ENCODE results near the gene SP140L.
"Not testable (repeated sequence)": the region's sequence is repeated elsewhere in the genome, so short reads cannot be mapped to it uniquely, and the experiment has no call there.

Gene SP140L

DNA sequence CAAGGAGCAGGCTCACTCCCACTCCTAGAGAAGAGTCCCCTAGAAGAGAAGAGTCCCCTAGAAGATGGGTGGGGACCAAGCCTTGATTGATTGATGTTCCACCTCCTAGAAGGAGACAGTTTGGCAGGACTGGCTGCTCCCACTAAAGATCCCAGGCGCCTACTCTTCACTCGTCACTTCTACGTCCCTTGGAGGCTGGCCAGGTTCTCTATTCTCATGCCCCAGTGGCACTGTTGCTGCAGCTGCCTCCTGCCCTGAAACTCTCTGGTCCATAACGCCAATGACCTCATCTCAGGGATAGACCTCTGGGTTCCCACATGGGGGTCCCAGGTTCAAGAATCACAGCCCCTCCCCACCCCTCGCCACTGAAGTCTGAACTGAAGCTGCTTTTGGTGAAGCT is 2.5 kb upstream of the SP140L start:
- DNase-seq: no peak

DNA sequence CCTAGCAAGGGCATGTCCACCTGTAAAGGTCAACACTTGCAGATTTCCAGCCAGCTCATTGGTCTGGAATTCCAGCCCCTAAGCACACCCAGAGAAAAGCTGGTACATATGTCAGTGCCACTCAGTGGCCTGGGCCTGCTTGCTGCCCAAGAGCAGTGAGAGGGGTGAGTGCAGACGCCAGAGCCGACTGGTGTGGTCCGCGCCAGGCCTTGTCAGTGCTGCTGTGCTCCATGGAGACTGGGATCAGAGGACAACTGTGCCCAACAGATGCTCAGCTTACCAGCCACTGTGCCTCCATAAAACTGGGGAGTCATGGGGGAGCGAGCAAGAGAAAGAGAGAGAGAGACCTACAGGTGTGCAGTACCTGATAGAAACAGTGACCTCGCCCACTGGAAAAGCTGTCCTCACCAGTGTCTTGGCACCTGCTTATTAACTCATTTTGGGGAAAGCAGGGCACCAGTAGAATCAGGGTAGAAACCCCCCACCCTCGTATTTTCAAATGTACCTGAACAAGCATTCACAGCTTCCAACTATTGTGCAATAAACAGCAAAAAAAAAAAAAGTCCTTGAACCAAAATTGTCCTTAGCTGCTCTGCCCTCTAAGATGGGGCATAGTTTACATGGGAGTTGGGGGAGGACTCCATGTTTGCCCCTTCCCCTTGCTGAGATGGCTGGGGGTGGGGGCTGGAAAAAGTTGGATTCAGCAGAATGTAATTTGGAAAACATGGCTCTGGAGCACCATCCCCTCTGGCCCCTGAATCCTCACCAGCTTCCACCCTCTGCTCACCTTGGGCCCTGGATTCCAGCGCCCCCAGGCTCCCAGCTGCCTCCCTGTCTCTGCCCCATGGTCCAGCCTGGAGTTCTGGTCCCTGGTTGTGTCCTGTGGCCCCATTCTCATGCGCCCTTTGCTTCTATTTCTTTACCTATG is 1.4 kb upstream of the SP140L start:
- no peak for DNase-seq

DNA sequence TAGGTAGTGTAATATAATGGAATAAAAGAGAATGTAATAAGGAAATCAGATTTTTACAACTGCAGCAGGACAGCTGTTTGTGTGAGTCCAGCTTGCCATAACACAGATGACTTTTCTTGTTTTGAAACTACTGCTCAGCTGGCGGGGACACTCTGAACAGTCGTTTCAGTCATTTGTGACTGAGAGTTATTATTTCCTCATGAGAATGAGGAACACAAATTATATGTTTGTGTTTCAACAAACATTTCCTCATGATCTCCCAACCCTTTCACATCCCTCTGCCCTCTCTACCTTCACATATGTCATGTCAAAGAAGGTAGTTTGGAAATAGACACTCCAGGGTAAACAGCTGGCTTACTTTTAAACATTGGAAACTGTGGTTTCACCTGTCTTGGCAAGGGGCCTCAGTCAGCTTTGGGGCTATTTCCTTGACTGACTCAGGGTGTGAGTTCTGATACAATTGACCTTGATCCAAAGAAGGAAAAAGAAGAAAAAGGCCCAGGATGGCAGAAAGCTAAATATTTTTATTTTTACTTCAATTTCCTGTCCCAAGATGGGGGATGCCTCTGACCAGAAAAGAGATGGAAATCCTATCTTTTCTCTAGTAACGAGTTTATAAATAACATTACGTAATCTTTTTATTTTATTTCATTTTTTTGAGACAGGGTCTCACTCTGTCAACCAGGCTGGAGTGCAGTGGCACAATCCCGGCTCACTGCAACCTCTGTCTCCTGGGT is 593 bp downstream of the SP140L start:
- no peak for DNase-seq

DNA sequence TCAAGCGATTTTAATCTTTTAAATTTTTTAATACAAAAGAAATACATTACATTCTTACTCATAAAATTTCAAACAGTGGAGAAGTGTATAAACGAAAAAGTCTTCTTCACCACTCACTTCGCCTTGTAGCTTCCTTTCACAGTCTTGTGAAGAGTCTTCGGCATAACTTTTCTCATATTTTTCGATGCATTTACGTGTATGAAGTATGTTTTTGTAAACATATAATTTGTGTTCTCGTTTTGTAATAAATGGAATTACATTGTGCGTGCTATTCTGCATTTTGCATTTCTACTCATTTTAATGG is 1.1 kb downstream of the SP140L start:
- DNase-seq: no peak

DNA sequence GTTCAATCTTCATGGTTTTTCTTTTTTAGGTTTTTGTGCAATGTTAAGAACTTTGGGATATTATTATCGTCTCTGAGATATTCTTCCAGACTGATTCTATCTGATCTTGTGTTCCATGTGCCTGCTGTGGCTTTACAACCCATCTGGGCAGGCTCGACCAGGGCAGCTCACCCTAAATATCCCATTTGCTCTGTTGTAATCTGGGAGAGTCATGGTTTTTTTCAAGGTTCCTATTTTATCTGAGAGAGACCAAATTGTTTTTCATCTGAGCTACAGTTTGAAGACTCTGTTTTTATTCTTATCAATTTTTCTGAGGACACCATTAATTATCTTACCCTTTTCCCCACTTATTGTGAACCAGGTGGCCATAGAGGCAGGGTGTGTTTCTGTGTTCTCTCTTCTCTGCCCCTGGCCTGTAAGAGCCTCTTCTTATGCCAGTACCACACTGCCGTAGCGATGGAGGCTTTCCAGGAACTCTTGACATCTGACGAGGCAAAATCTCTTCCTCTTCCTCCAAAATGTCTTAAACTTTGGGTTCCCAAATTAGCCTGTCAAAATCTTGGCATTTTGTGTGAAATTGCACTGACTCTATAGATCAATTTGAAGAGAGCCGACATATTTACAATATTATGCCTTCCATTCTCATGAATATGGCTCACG is 3.1 kb downstream of the SP140L start:
- DNase-seq: no peak

DNA sequence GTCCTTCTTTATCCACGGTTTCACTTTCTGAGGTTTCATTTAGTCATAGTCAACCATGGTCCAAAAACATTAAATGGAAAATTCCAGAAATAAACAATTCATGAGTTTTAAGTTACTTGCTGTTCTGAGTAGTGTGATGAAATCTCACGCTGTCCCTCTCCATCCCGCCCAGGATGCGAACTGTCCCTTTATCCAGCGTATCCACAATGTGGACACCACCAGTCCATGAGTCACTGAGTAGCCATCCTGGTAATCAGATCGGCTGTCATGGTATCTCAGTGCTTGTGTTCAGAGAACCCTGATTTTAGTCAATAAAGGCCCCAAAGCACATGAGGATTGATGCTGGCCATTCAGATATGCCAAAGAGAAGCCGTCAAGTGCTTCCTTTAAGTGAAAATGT is 3.7 kb downstream of the SP140L start:
- DNase-seq: no peak

DNA sequence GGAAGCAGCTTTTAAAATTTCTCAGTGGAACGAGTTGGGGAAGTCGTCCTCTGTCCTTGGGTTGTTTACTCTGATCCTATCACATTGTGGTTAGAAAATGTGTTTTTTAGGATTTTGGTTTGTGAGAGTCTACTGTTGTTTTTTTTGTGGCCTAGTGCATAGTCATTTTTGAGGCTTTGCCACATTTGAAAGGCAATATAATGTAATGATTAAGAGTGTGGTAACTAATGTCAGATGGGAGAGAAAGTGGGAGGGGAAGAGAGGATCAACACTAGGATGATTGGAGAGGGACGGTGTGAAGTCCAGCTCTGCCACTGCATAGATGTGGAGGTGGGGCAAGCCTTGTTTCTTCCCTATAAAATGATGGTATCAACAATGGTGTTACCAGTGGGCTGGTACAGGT is 8.5 kb downstream of the SP140L start:
- DNase-seq: no peak

DNA sequence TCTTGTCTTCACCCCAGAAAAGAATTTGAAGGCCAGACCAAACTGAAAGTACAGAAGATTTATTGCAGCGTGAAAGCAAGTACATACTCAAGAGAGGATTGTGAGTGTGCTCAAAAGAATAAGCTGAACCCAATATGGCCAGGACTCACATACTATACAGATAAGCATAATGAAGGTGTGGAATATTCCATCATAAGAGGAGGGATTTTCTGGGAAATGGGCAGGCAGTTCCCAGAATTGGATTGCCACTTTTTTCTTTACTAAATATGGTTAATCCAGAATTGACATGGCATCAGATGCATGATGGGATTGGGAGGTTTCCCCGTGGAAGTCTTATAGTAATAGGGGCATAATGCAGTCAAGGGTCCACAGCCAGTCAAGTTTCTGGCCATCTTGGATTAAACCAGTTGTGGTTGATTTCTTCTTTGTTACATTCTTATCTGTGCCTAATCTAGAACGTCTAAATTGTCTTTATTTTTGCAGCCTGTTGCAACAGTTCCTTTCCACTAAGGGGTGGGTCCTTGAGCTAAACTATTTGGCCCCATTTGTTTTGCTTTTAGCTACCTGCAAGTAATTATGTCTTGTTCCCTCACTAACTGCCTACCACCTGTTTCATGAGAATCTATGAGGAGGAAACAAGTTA is 9.0 kb downstream of the SP140L start:
- no peak for DNase-seq

DNA sequence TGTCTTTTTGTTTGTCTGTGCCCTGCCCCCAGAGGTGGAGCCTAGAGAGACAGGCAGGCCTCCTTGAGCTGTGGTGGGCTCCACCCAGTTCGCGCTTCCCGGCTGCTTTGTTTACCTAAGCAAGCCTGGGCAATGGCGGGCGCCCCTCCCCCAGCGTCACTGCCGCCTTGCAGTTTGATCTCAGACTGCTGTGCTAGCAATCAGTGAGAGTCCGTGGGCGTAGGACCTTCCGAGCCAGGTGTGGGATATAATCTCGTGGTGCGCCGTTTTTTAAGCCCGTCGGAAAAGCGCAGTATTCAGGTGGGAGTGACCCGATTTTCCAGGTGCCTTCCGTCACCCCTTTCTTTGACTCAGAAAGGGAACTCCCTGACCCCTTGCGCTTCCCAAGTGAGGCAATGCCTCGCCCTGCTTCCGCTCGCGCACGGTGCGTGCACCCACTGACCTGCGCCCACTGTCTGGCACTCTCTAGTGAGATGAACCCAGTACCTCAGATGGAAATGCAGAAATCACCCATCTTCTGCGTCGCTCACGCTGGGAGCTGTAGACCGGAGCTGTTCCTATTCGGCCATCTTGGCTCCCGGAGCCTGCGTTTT is 15.0 kb downstream of the SP140L start:
- not testable (repeated sequence) for DNase-seq

DNA sequence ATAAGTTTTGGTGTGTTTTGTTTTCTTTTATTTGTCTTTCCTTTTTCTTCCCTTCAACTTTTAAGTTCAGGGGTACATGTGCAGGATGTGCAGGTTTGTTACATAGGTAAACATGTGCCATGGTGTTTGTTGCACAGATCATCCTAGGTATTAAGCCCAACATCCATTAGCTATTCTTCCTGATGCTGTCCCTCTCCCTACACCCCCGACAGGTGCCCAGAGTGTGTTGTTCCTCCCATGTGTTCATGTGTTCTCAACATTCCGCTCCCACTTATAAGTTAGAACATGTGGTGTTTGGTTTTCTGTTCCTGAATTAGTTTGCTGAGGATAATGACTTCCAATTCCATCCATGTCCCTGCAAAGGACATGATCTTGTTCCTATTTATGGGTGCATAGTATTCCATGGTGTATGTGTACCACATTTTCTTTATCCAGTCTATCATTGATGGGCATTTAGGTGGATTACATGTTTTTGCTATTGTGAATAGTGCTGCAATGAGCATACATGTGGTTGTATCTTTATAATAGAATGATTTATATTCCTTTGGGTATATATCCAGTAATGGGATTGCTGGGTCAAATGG is 16.1 kb downstream of the SP140L start:
- DNase-seq: not testable (repeated sequence)

DNA sequence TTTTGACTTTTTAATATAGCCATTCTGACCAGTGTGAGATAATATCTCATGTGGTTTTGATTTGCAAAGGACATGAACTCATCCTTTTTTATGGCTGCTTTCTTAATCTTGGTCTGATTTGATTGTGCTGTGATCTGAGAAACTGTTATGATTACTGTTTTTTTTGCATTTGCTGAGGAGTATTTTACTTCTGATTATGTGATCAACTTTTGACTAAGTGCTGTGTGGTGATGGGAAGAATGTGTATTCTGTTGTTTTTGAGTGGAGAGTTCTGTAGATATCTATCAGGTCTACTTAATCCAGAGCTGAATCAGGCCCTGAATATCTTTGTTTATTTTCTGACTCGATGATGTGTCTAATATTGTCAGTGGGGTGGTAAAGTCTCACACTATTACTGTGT is 16.8 kb downstream of the SP140L start:
- DNase-seq: no peak

DNA sequence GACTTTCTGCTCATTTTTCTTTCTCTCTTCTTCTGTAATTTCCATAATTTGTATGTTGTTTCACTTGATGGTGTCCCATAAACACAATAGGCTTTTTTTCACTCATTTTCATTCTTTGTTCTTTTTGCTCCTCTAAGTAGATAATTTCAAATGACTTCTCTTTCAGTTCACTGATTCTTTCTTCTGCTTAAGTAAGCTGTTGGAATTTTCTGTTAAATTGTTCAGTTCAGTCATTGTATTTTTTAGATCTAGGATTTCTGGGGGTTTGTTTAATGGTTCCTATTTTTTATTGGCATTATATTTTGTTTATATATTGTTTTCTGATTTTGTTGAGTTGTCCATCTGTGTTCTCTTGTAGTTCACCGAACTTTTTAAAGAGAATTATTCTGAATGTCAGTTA is 19.5 kb downstream of the SP140L start:
- DNase-seq: no peak

DNA sequence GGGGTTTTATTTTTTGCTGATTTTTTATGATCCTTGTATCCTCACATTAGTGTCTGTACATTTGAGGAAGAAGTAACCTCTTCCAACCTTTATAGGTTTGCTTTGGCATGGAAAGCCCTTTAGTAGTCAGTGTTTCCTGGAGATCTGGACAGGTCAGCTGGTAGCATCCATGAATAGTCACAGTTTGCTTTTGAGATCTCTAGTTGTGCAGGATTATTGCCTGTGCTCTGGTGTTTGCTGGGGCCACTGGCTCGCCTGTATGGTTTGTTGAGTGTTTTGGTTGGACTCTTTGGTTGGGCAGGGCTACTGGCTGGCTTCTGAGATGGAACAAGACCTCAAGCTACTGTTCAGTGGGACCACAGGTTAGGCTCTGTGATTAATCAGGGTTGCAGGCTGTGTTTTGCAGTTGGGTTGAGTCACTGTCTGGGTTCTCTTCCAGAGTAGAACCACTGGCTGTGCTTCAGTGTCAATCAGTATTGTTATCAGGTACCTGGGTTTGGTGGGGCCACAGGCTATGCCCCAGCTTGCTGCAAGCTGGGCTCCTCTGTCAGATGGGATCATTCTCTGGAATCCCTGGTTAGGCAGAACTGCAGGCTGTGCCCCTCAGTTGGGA is 20.0 kb downstream of the SP140L start:
- no peak for DNase-seq

DNA sequence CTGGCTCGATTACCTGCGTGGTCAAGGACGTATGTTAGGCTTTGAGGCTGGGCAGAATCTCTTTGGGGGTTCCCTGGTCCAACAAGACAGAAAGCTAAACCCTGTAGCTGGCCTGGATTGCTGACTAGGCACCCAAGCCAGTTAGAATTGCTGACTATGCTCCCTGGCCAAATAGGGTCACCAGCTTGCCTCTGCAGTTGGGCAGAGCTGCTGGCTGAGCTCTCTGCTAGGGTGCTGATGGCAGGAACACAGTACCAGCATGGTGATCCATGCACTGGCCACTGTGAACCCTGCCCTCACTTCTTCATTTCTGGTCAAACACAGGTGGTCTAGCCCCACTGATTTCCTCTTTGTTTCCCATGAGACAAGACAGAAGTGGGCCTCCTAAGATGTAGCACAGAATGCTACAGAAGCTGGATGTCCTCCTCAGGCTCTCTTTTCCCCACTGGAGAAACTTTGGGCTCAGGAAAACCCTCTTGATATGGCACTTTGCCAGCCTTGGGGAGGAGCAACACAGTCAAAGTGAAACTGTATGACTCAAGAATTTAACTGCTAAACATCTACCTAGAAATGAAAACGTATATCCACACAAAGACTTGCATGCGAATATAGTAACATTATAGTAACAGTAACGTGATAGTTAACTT is 20.8 kb downstream of the SP140L start:
- no peak for DNase-seq

DNA sequence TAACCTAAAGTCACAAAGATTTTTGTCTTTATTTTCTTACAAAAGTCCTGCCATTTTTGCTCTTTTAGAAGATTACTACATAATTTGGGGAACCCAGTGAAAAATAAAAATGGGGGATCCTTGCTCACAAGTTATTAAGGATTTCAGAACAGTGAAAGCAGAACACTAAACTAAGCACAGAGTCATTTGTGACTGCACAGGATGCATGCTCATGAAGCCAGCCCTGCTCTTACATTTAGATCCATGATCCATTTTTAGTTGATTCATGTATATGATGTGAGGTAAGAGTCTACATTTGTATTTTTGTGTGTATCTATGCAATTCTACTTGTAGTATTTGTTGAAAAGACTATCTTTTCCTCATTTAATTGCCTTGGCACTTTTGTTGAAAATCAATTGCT is 21.8 kb downstream of the SP140L start:
- no peak for DNase-seq

DNA sequence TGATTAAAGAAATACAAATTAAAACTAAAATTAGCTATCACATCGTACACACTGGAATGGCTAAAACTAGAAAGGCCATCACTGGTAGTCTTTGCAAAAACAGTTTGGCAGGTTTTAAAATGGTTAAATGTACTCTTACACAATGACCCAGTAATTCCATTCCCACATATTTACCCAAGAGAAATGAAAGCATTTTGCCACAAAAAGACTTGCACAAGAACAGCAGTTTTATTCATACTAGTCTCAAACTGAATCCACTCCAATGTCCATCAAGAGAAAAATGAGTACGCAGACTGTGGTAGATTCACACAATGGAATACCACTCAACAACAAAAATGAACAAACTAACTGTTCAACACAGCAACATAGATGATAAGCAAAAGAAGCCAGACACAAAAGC is 29.1 kb downstream of the SP140L start:
- no peak for DNase-seq

DNA sequence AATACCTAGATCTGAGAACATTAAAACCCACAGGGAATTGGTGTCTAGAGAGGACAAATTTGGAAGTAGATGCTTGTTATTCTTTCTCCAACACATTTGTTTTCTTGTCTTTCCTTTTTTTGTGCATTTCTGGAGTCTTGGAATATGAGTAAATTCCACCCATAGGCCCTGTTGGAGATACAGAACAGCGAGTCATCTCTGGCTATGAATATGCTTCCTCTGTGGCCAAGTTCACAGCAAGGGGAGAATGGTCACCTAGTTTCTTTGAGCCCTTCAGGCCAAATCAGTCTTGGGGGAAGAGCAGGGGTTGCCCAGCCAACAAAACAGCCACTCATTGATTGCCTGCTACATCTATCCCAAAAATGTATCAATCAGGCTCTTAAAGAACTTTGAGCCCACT is 31.3 kb downstream of the SP140L start:
- no peak for DNase-seq

DNA sequence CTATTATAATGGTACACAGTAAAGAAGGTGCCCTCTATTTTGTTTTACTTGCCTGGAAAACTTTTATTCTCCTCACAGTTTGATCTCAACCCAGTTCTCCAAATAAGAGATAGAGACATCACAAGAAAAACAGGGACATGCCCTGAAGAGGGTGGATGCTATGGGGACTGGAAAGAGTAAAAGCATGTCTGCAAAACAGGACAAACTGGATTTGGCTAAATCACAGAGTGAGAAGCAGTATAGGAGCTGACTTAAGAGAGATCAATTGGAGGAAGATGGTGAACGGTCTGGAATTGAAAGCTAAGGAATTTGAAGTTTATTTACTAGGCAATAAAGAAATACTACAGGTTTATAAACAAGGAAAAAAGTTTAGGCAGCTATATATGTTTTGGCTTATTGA is 33.0 kb downstream of the SP140L start:
- no peak for DNase-seq

DNA sequence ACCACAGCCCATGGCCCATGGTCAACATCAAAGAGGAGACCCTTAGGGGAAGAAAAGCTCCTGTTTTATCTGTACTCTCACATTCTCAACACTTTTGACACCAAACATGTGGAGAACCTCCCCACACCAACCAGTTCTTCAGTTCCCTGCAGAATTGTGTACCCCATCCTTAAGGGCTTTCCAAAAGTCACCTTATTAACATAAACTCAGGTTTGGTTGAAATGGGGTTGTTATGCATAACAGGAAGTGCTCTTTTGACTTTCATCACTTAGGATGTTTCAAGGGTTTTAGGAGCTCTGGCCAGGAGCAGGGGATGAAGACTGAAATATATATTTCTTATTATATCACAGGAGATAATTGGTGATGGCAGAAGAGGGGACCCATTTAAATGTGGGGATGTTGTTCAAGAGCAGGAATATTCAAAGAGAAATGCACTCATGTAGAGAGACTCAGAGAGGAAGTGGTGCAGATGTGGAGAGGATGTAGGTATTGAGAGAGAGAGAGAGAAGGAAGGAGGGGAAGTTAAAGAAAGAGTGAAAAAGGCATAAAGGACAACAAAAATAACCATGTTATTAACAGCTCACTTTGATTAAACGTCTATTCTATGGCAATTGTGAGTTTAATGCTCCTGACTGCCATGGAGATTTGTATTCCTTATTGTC is 35.2 kb downstream of the SP140L start:
- no peak for DNase-seq

DNA sequence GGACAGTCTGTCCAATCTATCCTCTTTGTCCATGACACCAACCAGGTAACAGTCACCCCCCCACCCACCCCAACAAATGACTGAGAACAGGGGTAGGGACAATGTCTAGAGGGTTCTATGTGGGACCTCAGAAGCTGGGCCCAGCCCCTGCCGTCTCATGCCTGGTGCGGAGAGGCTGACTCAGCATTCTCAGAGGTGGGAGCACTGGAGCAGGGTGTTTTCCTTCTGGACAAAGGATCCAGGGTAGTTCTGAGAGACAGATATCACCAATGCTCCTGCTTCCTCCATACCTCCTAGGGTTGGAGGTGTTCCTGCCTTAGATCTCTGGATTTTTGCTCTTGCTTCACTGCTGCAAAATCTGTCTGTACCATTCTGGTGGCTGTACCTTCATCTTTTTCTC is 55.1 kb downstream of the SP140L start:
- DNase-seq: no peak

DNA sequence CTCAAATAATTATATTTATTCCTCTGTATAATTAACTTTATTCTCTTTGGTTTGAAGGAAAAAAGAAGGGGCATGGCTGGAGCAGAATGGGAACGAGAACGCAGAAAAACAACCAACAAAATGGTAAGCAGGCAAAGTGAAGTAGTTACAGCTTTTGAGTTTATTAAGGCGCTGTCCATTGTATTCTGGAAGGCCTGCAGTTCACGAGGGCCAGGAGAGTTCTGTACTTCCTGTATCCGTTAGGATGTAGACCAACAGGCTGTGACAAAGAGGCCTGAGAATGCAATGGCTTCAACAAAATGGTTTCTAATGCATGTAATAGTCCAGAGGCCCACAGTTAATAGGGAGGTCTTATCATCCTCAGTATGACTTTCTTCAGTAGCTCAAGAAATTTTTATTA is 56.5 kb downstream of the SP140L start:
- no peak for DNase-seq
